WTC11 (cell line): Measurements from ENCODE around the gene KDELR3. TPM values are rescaled to one million over a fixed set of nuclear protein-coding genes. Genes with fewer than 3 reads are reported as not detected.

Experiments
- ATAC-seq: fragments of 200-7000 bp; cut with Tn5 transposase; 2 replicates; pipeline ENCODE4 v1.10.0; 2021; ENCODE audit warnings: mild to moderate bottlenecking, moderate library complexity
- CTCF ChIA-PET: fragments of 300-600 bp; sonication (Branson Sonifier 250); formaldehyde crosslinking; loops from one replicate; lab custom pipeline; 2021; ENCODE audit warnings: antibody characterized with exemption; lab: Charles Lee
- POLR2A ChIA-PET: fragments of 350-600 bp; sonication (Branson Sonifier 250); formaldehyde crosslinking; loops from one replicate; lab custom pipeline; 2021; ENCODE audit warnings: antibody characterized with exemption; lab: Charles Lee
- DNase-seq: peaks from one replicate; pipeline ENCODE4 v3.0.0; 2021; ENCODE audit warnings: low spot score
- H3K27ac Mint-ChIP-seq: 2 replicates; pipeline ENCODE4 v1.8.0; 2021; ENCODE audit warnings: mixed read lengths
- H3K27me3 Mint-ChIP-seq: 2 replicates; pipeline ENCODE4 v1.8.0; 2021; ENCODE audit warnings: low read depth, mild to moderate bottlenecking, moderate library complexity, mixed read lengths
- H3K36me3 Mint-ChIP-seq: 2 replicates; pipeline ENCODE4 v1.8.0; 2021; ENCODE audit warnings: mixed read lengths
- H3K4me1 Mint-ChIP-seq: 2 replicates; pipeline ENCODE4 v1.8.0; 2022; ENCODE audit warnings: mixed read lengths
- H3K4me3 Mint-ChIP-seq: 2 replicates; pipeline ENCODE4 v1.8.0; 2021; ENCODE audit warnings: mild to moderate bottlenecking, moderate library complexity, mixed read lengths
- H3K9me3 Mint-ChIP-seq: 2 replicates; pipeline ENCODE4 v1.8.0; 2021; ENCODE audit warnings: mixed read lengths
- AR ChIP-seq: fragments of 250-450 bp; sonication (Bioruptor Pico); IDR thresholded peaks from 2 replicates; pipeline ENCODE4 v1.9.0; 2021; ENCODE audit warnings: mild to moderate bottlenecking
- CTCF ChIP-seq: fragments of 200-600 bp; IDR thresholded peaks from 2 replicates; pipeline ENCODE4 v1.8.0; 2022; ENCODE audit warnings: antibody characterized with exemption
- ELF4 ChIP-seq: sonication (generic); formaldehyde crosslinking; IDR thresholded peaks from 2 replicates; pipeline ENCODE4 v1.8.1; 2022; ENCODE audit warnings: low read depth, mild to moderate bottlenecking, moderate library complexity, missing genetic modification reagents
- FOXP1 ChIP-seq: sonication (generic); formaldehyde crosslinking; IDR thresholded peaks from 2 replicates; pipeline ENCODE4 v1.8.0; 2022; ENCODE audit warnings: missing genetic modification reagents, mild to moderate bottlenecking, moderate library complexity, borderline replicate concordance
- IRF2 ChIP-seq: sonication (generic); formaldehyde crosslinking; IDR thresholded peaks from 2 replicates; pipeline ENCODE4 v1.8.0; 2022; ENCODE audit warnings: low read depth, missing genetic modification reagents, borderline replicate concordance
- NFE2L1 ChIP-seq: sonication (generic); formaldehyde crosslinking; IDR thresholded peaks from 2 replicates; pipeline ENCODE4 v1.8.1; 2023; ENCODE audit warnings: missing genetic modification reagents
- NFYB ChIP-seq: sonication (generic); formaldehyde crosslinking; conservative IDR thresholded peaks from 2 replicates; pipeline ENCODE4 v1.8.0; 2022; ENCODE audit warnings: low read depth, missing genetic modification reagents
- NR1H2 ChIP-seq: sonication (generic); formaldehyde crosslinking; IDR thresholded peaks from 2 replicates; pipeline ENCODE4 v1.9.0; 2021; ENCODE audit warnings: mild to moderate bottlenecking, moderate library complexity, missing genetic modification reagents
- PRDM15 ChIP-seq: sonication (generic); formaldehyde crosslinking; IDR thresholded peaks from 2 replicates; pipeline ENCODE4 v1.8.0; 2022; ENCODE audit warnings: missing genetic modification reagents
- RORB ChIP-seq: fragments of 250-450 bp; sonication (Bioruptor Pico); IDR thresholded peaks from 2 replicates; pipeline ENCODE4 v1.9.0; 2021; ENCODE audit warnings: mild to moderate bottlenecking
- SP1 ChIP-seq: sonication (generic); formaldehyde crosslinking; conservative IDR thresholded peaks from 2 replicates; pipeline ENCODE4 v1.8.1; 2022; ENCODE audit warnings: missing genetic modification reagents
- ZBTB43 ChIP-seq: sonication (generic); formaldehyde crosslinking; IDR thresholded peaks from 2 replicates; pipeline ENCODE4 v1.8.1; 2023; ENCODE audit warnings: mild to moderate bottlenecking, missing genetic modification reagents
- ZMAT4 ChIP-seq: fragments of 250-450 bp; sonication (Bioruptor Pico); IDR thresholded peaks from 2 replicates; pipeline ENCODE4 v1.9.0; 2021; ENCODE audit warnings: mild to moderate bottlenecking
- ZNF263 ChIP-seq: sonication (generic); formaldehyde crosslinking; IDR thresholded peaks from 2 replicates; pipeline ENCODE4 v1.8.1; 2022; ENCODE audit warnings: low read depth, mild to moderate bottlenecking, moderate library complexity, missing genetic modification reagents
- ZNF423 ChIP-seq: fragments of 250-450 bp; sonication (Bioruptor Pico); IDR thresholded peaks from 2 replicates; pipeline ENCODE4 v2.1.2; 2022; ENCODE audit warnings: mild to moderate bottlenecking, moderate library complexity
- ZNF532 ChIP-seq: fragments of 250-450 bp; sonication (Bioruptor Pico); IDR thresholded peaks from 2 replicates; pipeline ENCODE4 v1.9.0; 2021; ENCODE audit warnings: mild to moderate bottlenecking, borderline replicate concordance
- total RNA-seq: library from RNA; stranded (reverse); gene quantifications from 3 replicates; pipeline ENCODE4 v1.2.3, GENCODE V29; 2021

Gene KDELR3
- total RNA-seq, 1 experiment from 2014 or later, result 5.7 TPM

GRCh38 chr22:38455530-38456271 is 12.2 kb upstream of the KDELR3 start (continued):
- TF ChIP-seq FOXP1 (CRISPR knock-in tag) (no peak), ZNF423 (no peak), ZNF532 (CRISPR knock-in tag) (no peak), NR1H2 (CRISPR knock-in tag) (no peak), ELF4 (CRISPR knock-in tag) (0 out of 2 replicates have a peak, but pooled peaks have one; percentile 18)

- Mint-ChIP-seq H3K36me3 (no peaks in the 10 kb centered on the region), H3K4me3 (peak overlapping the region; percentile 63), H3K27me3 (peaks cover 82% of the 10 kb centered on the region), H3K27ac (no peak overlapping the region), H3K4me1 (peaks cover 22% of the 10 kb centered on the region), H3K9me3 (no peaks in the 10 kb centered on the region)
- CTCF ChIA-PET, result interaction anchor here (0.6 kb wide), 1 partner anchor 40 kb away, joined by 3 read pairs; no protein-coding TSS in a partner anchor
- ATAC-seq (no peak; the same call in none of the 2 replicates), DNase-seq (no peak)
- TF ChIP-seq ZMAT4 (no peak), SP1 (peak; percentile 35; the same call in 1 of the 2 replicates)
- POLR2A ChIA-PET, result no interaction called here
Observed at GRCh38 chr22:38456272-38456835, 11.5 kb upstream of the KDELR3 start.

- Mint-ChIP-seq H3K4me1 (peaks cover 22% of the 10 kb centered on the region), H3K4me3 (peak overlapping the region; percentile 63), H3K9me3 (no peaks in the 10 kb centered on the region), H3K27ac (no peak overlapping the region), H3K36me3 (no peaks in the 10 kb centered on the region), H3K27me3 (peaks cover 83% of the 10 kb centered on the region)
- POLR2A ChIA-PET, result no interaction called here
- CTCF ChIA-PET, result no interaction called here
- no peak for DNase-seq
- no peak for ATAC-seq
- no peak for TF ChIP-seq NFYB (CRISPR knock-in tag)
- TF ChIP-seq PRDM15, result no peak
- TF ChIP-seq IRF2 (CRISPR knock-in tag), result no peak
- no peak for TF ChIP-seq ZBTB43 (CRISPR knock-in tag)
- TF ChIP-seq RORB (CRISPR knock-in tag), result no peak
- TF ChIP-seq AR, result no peak
- TF ChIP-seq CTCF, result no peak
- TF ChIP-seq NFE2L1, result no peak
- no peak for TF ChIP-seq ZNF263 (CRISPR knock-in tag)
Observed at GRCh38 chr22:38456841-38457699, 10.8 kb upstream of the KDELR3 start.
